ENCODE measurements around the gene KLHL29.

The KLHL29 gene

DNA sequence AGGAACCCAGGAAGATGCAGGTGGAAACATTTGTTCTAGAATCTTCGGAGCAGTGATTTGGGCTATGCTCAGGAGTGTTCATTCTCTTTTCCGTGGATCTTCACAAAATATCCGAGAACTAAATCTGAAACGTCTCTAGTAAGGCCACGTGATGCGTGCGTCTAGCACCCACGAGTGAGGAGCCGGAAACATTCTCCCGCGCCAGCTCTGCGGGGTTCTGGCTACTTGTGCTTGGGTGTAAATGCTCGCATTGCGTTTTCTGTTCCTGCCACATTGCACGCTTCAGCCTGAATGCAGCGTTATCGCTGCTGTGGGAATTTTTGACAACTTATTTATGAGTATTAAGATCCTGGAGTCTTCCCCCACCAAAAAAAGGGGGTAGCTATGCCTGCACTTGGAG, 71.4 kb downstream of the KLHL29 start:
- H3K4me3 ChIP-seq (replicated peaks; ENCODE audit: low read depth, low read length), result no peak overlapping the region
- TF ChIP-seq, protein P1, sequence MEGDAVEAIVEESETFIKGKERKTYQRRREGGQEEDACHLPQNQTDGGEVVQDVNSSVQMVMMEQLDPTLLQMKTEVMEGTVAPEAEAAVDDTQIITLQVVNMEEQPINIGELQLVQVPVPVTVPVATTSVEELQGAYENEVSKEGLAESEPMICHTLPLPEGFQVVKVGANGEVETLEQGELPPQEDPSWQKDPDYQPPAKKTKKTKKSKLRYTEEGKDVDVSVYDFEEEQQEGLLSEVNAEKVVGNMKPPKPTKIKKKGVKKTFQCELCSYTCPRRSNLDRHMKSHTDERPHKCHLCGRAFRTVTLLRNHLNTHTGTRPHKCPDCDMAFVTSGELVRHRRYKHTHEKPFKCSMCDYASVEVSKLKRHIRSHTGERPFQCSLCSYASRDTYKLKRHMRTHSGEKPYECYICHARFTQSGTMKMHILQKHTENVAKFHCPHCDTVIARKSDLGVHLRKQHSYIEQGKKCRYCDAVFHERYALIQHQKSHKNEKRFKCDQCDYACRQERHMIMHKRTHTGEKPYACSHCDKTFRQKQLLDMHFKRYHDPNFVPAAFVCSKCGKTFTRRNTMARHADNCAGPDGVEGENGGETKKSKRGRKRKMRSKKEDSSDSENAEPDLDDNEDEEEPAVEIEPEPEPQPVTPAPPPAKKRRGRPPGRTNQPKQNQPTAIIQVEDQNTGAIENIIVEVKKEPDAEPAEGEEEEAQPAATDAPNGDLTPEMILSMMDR (IDR thresholded peaks at IDR 0.05; ENCODE audit: low read length, missing control alignments), result no peak
- no peak for DNase-seq (ENCODE audit: low read depth)

DNA sequence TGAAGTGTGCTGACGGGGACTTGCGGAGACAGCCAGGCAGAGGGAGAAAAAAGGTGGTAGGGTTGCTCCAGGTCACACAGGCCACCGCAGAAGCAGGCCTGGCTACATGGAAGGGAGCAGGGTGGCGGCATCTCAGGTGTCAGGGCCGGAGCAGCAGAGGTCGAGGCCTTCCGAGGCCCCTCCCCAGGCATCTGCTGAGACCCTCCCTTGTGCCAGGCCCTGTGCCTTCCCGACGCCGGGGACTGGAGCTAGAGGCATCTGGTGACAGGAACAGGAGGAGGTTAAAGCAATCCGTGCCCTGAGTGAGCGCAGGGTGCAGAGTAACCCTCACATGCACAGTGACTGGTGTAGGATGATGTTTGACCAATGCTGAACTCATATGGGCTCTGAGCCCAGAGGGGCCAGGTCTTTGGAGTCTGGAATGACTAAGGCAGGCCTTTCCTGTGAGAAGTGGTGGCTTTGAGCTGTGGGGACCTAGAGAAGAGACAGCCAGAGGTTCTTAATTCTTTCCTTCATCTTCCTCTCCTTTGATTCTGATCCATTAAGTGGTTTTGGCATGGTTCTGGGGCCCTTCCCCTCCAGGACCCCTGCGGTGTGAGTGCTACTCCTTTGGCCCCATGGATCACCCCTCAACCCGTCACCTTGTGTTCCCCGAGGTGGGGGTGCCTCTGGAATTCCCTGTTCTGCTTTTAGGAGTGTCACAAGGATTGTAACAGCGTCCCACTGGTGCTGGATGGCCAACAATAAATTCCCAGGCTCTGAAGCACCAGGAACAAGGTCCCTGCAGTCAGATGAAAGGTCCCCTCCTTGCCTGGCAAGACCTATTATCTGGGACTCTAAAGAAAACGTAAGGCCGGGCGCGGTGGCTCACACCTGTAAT, 72.1 kb downstream of the KLHL29 start:
- no peak overlapping the region for H3K4me3 ChIP-seq (replicated peaks; ENCODE audit: low read depth, low read length)
- no peak for DNase-seq (ENCODE audit: low read depth)
- TF ChIP-seq, protein P1 (IDR thresholded peaks at IDR 0.05; ENCODE audit: low read length, missing control alignments), result no peak

DNA sequence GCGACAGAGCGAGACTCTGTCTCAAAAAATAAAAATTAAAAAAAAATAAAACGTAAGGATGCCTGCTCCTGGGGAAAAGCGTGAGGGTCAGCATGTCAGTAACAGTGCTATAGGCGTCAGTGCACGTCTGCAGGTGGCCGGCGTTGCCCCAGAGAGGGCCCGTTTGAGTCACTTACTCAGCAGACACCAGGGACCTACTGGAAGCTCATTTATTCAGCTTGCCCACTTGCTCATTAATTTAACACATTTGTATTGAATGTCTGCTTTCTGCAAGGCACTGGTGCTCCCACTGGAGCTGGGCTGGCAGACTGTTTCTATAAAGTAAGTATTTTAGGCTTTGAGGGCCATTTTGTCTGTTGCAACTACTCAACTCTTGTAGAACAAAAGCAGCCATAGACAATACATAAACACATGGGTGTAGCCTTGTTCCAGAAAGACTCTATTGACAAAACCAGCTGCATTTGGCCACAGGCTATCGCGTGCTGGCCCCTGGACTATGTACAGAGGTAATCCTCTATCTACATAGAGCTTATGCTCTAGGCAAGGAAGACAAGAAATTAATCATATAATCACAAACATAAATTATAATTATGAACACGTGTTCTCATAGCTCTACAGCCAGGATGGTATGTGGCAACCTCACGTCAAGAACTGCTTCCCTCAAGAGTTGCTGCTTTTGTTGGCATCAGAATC, 73.2 kb downstream of the KLHL29 start:
- DNase-seq (ENCODE audit: low read depth), result no peak
- H3K4me3 ChIP-seq (replicated peaks; ENCODE audit: low read depth, low read length), result no peak overlapping the region
- TF ChIP-seq, protein P1 (IDR thresholded peaks at IDR 0.05; ENCODE audit: low read length, missing control alignments), result no peak

DNA sequence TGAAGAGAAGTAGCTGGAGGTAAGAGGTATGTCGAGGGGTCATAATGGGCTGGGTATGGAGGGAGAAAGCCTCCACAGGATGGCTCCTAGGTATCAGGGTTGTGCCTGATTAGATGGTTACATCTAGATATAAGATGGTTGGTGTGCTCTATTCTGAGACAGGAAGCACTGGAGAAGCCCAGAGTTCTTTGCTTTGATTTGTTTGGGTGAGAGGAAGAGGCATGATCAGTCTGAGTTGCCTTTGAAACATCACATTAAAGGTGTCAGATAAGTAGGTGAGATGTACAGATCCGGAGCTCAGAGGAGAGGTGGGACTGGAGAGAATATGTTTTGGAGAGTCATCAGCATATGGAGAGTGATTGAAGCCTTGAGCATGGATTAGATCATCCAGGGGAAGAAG, 74.1 kb downstream of the KLHL29 start:
- H3K4me3 ChIP-seq (replicated peaks; ENCODE audit: low read depth, low read length), result no peak overlapping the region
- no peak for DNase-seq (ENCODE audit: low read depth)
- TF ChIP-seq, protein P1 (IDR thresholded peaks at IDR 0.05; ENCODE audit: low read length, missing control alignments), result no peak

DNA sequence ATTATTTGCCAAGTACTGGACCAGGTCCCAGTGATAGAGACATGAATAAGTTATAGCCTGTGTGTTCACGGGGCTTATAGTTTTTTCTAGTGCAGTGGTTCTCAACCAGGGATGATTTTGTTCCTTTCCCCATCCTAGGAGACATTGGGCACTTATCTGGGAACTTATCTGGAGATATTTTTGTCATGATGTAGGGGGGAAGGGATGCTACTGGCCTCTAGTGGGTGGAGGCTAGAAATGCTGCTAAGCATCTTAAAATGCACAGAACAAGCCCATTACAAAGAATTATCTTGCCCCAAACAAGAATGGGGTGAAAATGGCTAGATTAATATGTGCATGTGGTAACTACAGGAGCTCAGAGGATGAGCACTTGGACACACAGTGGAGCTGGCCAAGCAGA, 75.2 kb downstream of the KLHL29 start:
- TF ChIP-seq, protein P1 (IDR thresholded peaks at IDR 0.05; ENCODE audit: low read length, missing control alignments), result peak; percentile 67
- no peak overlapping the region for H3K4me3 ChIP-seq (replicated peaks; ENCODE audit: low read depth, low read length)
- DNase-seq (ENCODE audit: low read depth), result peak; percentile 33

DNA sequence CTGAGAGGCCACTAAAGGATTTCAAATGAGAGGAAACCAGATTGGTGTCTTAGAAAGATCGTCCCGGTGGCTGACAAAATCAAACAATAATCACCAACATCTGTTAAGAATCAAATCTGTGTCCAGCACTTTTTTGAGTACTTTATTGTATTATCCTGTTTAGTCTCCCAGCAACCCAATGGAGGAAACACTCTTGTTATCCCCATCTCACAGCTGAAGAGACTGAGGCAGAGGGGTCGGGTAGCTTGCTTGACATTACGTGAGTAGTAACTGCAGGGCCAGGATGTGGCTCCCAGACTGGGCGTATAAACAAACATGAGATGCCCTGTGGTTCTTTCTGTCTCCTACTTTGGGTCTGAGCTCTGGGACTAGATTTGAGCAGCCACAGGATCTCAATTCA, 76.0 kb downstream of the KLHL29 start:
- DNase-seq (ENCODE audit: low read depth), result no peak
- TF ChIP-seq, protein P1 (IDR thresholded peaks at IDR 0.05; ENCODE audit: low read length, missing control alignments), result no peak
- no peak overlapping the region for H3K4me3 ChIP-seq (replicated peaks; ENCODE audit: low read depth, low read length)

Data from fibroblast of pulmonary artery (primary cell).